GM18907 (cell line): ENCODE measurements around the gene SGMS1.

Experiments
- ATAC-seq: cut with Tn5 transposase; IDR thresholded peaks from one replicate; pipeline ENCODE4 v1.9.1; 2021; ENCODE audit warnings: mild to moderate bottlenecking, moderate library complexity; ENCODE audit not compliant: unreplicated experiment

Gene SGMS1

GRCh38 chr10:50613726-50614443, 9.9 kb downstream of the SGMS1 start:
- ATAC-seq: no peak

DNA sequence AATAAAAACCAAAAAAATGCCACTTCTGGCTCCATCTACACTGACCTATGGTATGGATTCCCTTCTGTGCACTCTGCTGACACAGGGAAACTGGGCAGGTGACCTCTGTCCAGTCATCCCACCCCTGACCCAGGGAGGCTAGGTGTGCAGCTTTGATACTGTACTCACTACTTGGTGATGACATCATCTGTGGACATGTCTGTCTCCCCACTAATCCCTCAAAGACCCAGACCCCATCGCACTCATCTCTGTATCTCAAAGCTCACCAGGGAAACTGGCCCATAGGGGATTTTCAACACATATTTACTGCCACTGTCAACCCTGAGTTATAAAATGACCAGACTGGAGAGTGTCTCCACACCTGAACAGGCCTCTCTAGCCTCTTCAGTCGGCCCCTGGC, 10.6 kb downstream of the SGMS1 start:
- ATAC-seq: peak; percentile 86

GRCh38 chr10:50610368-50610767, 13.4 kb downstream of the SGMS1 start:
- ATAC-seq: no peak

- ATAC-seq: no peak
These were observed 16.3 kb downstream of the SGMS1 start for GRCh38 chr10:50607356-50607925.

DNA sequence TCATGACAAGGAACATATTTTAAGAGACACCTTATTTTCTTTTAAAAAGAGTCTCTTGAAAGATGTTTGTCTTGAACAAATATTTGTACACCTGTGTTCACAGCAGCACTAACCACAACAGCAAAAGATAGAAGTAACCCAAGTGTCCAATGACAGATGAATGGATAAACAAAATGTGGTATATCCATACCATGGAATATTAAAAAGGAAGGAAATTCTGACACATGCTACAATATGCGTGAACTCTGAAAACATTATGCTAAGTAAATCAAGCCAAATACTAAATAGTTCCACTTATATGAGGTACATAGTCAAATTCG, 17.8 kb downstream of the SGMS1 start:
- ATAC-seq: no peak

DNA sequence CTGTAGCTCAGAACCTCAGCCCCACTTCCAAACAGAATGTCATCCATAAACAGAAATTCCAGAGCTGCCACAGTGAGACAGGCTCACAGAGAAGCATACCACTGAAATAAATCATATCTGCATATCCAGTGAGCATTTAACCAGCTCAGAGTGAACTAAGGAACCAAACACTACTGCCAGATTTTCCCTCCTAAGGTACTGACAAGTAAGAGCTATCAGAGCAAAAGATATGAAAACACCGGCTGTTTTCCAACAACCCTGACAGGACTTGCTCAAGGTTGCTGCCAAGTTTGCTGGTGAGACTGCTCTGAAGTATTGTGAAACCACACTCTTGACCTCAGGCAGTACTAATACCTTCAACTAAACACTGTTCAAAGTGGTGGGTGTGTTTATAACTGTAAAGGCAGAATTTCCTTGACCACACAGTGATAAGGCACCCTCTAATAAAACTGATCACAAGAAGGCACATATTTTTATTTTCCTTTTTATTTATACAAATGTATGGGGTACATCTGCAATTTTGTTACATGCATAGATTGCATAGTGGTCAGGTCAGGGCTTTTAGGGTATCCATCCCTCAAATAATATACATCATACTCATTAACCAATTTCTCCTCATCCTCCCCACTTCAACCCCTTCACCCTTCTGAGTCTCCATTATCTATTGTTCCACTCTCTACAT, 18.3 kb downstream of the SGMS1 start:
- ATAC-seq: peak; percentile 75

DNA sequence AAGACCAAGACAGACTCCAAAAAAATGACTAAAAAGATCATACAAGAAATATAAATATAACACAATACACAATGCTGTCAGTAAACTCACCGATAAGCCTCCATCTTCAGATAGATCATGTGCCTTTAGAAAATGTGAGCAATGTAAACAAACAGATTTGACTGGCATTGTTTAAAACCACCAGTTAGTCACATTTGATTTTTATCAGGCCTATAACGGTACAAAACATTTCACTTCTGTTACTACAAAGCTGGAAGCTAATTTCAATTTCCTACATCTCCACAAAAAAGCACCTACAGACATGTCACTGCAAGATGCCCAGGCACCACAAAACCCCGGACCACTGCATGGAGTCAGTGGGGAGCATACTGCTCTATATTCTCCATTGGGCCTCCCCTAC, 18.9 kb downstream of the SGMS1 start:
- no peak for ATAC-seq

- ATAC-seq: peak; percentile 70
These were observed 19.6 kb downstream of the SGMS1 start for GRCh38 chr10:50604049-50604640.

DNA sequence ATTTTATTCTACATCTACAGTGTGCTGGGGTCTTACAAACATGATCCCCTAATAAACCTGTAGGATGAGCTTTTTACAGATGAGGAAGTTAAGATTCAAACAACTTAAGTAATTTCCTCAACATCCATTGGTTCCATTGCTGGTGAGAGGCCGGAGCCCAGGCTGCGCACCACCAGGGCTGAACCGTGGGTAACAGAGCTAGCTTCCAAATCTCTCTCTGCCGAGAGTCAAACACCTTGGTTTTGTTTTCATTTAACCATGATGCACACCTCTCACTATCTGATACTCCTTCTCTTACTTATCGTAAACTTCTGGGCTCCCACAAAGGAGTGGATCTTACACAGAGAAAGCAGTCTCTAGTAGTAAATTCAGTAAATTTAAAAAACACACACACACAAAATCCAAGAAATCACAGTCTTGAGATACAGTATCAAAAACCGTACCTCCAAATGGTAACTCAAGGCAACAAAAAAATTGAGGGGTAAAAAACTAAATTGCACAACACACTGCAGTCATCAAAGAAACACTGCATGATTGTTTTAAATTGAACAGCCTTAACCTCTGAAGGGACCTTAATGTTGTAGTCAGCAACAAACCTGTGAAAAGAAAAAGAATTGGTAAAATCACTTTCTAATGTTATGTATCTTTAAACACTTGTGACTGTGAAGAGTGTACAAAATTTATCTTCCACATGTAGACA, 20.5 kb downstream of the SGMS1 start:
- no peak for ATAC-seq

GRCh38 chr10:50601974-50602373, 21.8 kb downstream of the SGMS1 start:
- ATAC-seq: no peak

DNA sequence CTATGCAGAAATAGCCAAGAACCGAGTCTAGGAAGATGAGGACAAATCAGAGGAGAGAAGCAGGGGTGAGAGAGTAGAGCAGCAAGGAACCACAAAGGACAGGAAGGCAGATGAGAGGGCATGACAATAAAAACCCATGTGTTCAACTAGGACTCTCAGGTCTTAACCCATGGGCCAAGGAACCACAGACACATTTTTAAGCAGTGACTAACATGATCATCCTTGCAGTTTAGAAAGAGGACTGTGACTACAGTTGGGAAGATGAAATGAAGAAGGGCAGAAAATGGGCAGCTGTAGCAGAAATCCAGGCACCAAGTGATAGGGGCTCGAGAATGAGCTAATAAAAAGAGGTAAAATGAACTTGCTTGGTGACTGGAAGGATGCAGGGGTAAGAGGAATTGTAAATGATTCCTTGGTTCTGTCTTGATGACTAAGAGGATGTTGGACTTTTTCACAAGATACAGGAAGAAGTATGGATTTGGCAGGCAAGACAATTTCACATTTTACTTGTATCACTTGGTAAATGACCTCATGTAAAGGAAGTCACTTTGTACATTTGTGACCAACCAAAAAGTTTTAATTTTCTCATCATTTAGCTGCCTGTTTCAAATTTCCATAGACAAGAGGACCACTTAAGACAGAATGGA, 22.8 kb downstream of the SGMS1 start:
- ATAC-seq: no peak

GRCh38 chr10:50600286-50600685, 23.5 kb downstream of the SGMS1 start:
- ATAC-seq: no peak

GRCh38 chr10:50596897-50597296, 26.9 kb downstream of the SGMS1 start:
- no peak for ATAC-seq

GRCh38 chr10:50596456-50596855, 27.3 kb downstream of the SGMS1 start:
- no peak for ATAC-seq

DNA sequence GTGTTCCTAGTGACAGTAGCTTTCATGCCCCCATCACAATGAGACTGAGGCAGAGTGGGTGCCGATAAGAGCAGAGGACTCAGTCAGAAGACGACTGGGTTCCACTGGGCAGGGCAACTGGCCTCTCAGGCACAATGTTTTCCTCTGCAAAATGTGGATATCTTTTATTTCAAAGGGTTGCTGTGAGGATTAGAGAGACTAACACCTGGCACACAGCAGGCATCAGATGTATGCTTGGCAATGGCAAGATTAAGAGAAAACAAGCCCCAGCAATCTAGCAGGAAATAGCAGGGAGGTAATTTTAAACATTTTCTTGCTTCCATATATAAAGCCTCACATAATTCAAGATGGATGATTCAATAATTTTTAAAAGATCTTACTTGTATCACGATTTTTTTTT, 28.0 kb downstream of the SGMS1 start:
- no peak for ATAC-seq

- no peak for ATAC-seq
These were observed 30.0 kb downstream of the SGMS1 start for GRCh38 chr10:50593523-50594376.

DNA sequence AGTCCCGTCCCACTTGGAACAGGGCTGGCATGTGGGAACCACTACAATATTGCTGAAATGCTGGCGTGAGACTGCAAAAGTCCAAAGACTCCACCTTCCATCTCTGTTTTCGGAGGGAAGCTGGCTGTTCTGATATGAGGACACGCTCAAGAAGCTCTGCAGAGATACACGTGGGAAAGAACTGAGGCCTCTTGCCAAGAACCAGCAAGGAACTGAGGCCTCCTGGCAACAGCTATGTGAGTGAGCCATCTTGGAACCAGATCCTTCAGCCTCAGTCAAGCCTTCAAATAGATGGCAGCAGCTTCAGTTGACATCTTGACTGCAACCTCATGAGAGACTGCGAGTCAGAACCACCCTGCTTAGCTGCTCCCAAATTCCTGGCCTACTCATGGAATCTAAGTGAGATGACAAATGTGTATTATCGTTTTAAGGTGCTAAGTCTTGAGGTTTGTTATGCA, 30.8 kb downstream of the SGMS1 start:
- no peak for ATAC-seq

DNA sequence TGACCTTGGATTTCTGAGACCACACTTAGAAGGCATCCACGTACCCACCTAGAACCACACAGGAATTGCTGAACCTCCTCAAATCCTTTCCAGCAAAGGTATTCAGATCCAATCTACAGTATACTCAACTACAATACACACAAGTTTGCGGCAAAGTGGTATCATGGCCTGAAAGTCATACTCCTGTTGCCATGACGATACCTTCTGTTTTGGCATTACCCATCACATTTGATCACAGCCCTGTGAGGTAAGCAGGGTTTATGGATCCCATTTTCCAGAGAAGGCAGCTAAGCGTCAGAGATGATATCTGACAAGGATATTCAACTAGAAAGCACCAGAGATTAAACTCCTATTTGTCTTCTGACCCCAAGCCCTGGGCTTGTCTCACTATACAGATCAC, 32.8 kb downstream of the SGMS1 start:
- no peak for ATAC-seq

GRCh38 chr10:50586740-50587088, 37.0 kb downstream of the SGMS1 start:
- no peak for ATAC-seq
